ENCODE measurements around the gene TMEM178A.
"Not testable (repeated sequence)": the region's sequence is repeated elsewhere in the genome, so short reads cannot be mapped to it uniquely, and the experiment has no call there.

TMEM178A gene

DNA sequence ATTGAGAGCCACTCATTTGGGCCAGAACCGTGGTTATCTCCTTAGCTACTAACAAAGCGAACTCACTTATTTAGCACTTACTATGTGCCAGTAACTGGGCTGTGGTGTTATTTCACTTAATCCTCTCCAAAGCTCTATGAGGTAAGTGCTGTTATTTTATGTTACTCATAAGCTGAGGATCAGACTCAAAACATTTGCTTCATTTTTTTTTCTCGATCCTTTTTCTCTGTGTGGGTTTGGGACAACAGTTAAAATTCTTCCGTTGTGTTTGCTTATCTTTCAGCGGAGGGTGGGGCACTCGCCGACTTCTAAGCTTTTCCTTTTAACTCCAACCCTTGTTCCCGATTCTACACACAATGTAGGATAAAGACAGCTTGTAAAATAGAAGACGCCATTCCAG is 52.8 kb downstream of the TMEM178A start:
- DNase-seq: no peak

DNA sequence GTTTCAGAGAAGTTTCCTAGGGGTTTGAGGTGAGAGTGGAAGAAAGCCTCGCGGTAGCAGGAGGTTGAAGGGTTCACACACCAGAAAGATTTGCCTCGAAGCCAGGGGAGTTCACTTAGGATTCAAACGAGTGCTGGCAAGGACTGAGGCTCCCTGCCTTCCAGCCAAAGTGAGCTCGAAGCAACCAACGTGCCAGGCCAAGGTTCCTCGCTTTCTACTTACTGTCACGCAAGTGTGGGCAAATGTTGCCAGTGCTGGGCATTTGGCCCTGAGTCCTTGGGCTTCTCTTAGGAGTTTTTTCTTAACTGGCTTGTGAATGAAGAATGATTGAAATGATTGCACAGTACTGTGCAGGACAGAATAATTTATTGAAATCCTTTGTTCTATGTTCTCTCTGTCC is 53.6 kb downstream of the TMEM178A start:
- no peak for DNase-seq

DNA sequence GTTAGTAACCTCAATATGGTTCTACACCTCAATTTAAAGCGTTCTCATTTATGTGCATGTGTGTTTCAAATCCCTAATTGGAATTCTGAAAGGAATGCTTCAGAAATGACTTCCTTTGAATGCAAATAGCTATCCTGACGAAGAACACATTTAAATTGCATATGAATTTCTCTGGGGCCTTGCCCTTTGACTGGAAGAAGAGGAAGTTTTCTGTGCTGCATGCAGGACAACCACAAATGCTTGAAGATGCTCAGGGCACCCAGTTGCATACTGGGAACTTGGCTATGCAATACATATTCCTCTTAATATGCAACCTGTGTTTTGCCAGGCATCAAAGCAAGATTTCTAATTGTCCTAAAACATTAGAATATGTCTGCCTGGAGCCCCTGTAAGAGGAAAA is 55.3 kb downstream of the TMEM178A start:
- no peak for DNase-seq

DNA sequence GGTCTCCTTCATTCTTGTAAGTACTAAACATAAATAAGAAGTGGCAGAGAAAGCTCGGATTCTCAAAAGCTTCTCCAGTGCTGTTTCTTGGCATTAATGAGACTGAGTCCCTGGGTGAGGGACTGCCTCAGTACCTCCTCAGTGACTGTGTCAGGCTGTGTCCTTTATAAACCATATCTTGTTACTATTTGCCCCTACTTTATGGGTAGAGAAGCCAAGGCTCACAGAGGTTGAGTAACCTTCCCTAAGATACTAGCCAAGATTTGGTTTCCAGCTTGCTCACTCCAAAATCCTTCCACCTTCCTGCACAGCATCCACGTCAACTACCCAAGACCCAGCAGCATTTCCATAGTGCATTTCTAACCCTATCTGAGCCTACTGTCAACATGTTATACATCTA is 57.8 kb downstream of the TMEM178A start:
- DNase-seq: no peak

DNA sequence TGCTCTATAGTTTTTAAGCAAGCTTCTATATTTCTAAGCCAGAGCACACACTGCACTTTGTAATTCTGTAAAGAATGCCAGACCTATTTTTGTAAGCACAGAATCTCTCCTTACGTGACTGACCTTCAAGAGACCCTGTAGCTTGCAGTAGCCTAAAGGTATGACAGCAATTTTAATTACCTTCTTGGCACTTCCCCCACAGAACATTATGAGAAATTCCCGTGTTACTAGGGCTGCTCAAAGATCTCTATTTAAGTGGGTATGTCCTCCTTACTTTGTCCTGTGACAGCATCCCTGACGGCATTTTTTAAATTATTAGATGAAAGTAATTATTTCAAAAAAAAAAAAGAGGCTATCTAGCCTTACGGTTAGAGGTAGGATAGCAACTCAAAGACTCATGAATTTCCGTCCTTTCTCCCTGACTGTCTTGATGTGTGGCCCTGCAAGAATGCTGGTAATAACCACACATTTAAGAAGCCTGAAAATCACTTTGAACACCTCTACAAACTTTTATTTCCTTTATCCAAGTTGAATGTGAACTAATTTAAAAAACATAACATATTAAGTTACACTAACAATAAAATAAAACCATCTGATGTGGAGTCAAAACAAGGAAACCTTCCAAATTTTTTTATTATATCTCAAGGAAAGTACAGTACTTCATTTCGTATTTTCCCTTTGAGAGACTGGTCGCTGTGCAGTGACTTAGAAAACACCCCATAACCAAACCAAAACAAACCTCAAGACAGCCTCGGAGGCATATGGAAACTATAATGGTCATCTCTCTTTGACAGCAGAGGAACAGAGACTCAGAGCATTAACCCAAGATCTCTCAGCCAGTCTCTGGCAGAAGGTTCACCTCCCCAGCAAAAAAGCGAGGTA is 58.5 kb downstream of the TMEM178A start:
- DNase-seq: no peak

DNA sequence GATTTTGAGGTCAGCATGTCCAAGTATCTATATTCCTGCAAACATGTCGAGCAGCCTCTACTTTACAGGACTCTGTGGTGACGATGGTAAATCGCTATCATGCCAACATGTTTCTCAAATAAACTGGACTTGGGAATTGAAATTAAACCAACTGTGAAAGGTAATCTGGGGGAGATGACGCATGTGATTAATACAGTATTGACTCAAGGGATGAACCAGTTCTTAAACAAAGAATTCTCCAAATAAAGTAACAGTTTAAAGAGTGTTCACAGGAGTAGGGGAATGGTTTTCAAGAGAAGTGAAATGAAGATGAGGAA is 59.1 kb downstream of the TMEM178A start:
- DNase-seq: no peak

DNA sequence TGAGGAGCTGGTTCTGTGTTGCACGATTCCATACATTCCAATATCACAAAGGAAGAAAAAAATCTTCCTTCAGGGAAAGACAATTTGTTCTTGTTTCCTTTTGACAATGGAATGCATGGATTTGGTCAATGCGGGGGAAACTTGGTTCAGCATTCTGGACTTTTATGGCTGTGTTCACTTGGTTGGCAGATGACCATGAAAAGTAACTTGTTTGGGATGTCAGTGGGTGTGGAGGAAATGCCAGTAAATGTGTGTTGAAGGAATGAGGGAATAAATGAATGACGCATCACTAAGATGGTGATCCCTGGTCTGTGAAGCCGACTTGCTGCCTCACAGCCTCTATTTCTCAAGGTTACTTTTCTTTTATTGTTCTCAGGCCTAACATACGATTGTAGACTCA is 59.7 kb downstream of the TMEM178A start:
- no peak for DNase-seq

DNA sequence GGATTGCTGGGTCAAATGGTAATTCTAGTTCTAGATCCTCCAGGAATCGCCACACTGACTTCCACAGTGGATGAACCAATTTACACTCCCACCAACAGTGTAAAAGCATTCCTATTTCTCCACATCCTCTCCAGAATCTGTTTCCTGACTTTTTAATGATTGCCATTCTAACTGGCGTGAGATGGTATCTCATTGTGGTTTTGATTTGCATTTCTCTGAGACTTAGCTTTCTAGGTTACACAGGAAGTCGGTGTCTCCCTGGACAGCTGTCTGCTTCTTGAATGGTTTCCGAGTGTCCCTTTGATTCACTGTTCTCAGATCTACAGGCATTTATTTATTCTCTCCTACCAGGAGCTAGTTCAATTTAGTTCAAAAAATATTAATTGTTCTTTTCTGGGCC is 62.4 kb downstream of the TMEM178A start:
- DNase-seq: not testable (repeated sequence)

DNA sequence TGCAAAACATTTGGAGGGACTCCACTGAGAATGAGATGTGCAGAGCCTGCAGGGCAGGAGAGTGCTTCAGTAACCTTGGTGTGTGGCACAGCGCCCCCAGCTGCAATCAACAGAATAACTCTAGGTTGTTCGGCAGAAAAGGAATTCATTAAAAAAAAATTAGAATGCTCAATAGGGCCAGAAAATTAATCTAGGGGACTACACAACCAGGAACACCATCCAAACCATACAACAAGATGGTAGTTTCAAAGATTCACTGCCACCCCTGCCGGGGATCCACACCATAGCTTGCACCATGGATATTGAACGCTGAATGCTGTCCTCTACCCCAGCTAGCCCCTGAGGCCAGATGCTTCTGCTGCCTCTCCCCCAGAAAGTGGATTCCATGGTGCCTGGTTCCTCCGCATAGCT is 63.2 kb downstream of the TMEM178A start:
- peak; percentile 46 to 48 for DNase-seq

DNA sequence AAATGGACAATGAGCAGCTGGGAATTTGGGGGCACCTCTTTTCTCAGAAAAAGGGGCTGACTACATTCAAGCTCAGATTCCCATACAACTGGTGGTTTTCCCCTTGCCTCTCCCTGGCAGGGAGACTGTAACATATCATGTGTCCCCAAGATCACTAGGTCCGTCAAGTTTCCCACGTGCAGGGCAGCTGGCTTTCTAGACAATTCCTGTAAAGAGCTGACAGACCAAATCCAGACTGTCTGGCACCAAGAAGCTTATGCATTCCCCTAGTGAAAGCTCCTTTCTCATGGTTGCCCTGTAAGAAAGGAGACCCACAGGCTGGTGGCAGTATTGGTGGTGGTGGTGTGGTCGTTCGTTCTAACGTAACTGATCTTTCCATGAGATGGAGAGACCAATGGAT is 64.6 kb downstream of the TMEM178A start:
- no peak for DNase-seq

DNA sequence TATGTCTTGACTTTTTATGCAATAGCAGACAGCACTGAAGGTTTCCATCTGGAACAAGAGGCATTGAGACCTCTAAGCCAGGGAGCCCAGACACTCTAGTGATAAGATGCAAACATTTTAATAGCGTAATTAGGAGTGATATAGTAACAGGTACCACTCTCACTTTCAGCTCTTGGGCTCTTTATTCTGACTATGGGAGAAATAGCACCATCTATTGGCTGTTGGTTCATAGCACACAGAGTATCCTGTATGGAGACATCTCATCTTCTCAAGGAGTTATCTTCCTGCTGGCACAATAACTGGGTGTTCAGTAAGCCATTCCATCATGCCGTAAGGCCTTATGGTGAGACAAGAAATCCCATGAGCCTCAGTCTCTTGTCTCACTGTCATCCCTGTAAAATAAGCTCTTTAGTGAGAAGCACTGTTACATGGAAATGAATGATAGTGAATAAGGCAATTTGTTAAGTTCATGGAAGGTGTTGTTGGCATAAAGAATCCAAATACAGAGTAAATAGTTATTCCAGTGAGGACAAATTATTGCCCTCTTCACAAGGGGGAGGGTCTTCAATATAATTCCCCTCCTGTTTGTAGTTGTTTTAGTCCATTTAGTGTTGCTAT is 65.1 kb downstream of the TMEM178A start:
- no peak for DNase-seq

DNA sequence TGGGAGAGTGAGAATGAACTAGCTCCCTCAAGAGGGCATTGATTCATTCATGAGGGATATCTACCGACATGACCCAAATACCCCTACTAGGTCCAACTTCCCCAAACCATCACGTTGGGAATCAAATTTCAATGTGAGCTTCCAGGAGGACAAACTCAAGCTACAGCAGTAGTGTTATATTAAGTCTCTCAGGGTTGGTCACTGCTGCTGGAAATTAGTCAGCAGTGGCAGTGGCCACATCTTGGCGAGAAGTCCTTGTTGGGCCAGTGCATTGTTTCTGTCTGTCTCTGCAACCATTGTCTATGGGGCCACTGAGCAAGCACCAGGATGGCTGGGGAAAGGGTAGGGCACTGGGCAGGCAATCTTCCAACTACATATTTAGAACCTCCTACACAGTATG is 65.8 kb downstream of the TMEM178A start:
- no peak for DNase-seq

DNA sequence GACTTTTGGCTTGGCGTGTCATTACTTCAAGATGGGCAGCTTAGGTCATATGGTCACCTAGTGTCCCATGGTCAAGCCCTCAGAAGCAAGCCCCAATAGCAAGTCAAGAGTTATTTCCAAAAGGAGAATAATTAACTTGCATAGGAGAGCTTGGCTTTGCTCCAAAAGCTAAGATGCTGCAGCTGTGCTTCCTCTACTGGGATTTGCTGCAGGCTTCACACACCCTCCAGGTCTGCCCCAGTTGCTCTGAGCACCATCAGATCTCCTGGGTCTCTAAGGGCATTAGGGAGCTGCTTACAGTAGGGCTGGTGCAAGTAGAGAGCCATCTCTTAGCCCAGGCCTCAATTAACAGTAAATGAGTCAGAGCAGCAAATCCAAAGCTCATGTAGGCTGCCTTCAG is 66.8 kb downstream of the TMEM178A start:
- DNase-seq: no peak

DNA sequence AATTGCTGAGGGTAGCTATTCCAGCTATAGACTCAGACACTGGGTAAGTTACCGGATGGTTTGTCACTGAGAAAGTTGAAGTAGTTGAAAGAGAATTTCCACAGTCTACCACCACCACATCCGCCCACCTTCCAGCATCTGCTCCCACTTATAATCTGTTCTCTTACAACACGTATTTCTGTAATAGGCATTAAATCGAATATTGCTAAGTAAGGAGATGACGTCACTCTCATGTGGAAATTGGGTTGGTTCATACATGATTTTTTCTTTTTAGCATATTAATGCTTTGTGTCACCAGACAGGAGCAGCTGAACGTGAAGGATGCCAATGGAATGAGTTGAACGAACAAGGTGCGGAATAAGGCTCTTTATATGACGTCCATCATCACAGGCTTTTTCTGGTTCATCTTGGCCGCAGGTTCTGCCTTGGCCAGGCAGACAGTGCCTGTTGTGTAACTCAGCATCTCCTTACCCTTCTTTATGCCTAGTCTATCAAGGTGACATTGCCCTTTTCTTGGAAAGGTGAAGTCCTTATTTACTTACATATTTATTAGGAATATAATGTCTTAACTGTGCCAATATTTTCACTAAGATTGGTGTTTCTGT is 67.5 kb downstream of the TMEM178A start:
- DNase-seq: no peak

DNA sequence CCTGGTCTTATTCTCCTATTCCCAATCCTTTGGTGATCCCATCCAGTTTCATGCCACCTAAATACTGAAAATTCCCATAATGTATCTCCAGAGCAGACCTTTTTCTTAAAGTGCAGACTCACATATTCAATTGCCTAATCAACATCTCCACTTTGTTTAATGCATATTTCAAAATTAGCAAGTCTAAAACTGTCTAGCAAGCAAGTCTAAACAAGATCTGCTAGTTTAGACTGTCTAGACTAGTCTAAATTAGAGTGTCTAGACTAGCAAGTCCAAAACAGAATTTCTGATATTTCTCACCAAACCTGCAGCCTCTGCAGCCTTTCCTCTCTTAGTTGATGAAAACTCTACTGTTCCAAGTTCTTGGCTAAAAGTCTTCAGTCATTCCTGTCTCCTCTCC is 68.7 kb downstream of the TMEM178A start:
- DNase-seq: no peak

DNA sequence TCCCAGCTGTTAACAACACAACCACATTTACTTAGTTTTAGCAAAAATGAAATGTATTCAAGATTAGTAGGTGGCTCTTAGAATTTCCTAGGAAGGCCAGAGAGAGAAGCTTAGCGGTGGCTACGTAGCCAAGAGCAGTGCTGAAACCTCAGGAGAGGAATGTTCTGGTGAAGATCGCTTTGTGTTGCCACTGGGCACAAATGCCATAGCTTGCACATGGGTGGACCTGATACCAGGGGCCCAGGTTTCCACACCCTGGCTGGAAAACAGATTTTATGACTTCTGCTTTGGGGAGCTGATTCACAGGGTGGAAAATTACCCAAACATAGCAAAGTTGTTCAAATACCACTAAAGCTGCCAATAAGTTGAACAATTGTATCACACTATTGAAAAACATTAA is 69.9 kb downstream of the TMEM178A start:
- DNase-seq: no peak

DNA sequence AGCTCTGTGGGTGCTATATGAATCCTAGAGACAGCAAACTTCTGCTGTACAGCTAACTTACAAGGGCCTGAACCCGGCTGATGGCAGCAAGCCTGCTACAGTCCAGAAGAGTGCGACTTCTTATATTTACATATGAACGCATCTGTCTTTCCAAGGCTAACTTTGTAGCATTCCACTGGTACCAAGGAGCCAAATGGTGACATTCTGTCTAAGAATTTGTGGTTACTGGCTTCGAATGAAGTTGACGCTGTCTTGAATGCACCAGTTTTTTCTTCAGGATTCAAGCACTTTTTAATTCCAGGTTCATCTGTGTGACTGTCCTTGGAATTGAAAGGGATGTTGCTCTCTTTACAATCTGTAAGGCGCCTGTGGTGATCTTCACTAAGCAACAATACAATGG is 70.9 kb downstream of the TMEM178A start:
- no peak for DNase-seq

DNA sequence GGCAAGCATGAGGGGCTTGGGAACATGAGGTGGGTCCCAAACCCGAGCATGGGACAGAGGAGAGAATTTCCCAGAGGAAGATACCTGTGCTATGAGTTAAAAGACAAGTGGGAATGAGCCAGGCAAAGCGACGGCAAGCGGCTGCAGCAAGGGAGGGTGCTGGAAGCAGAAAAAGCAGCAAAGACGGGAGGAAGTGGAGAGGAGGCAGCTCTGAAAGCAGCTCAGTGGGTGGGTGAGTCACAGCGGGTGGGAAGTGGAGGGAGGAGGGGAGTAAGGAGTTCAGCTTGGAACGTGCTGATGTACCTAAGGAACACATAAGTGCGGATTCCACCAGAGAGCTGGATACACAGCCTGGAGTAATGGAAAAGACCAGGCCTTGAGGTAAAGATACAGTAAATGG is 71.9 kb downstream of the TMEM178A start:
- DNase-seq: no peak

DNA sequence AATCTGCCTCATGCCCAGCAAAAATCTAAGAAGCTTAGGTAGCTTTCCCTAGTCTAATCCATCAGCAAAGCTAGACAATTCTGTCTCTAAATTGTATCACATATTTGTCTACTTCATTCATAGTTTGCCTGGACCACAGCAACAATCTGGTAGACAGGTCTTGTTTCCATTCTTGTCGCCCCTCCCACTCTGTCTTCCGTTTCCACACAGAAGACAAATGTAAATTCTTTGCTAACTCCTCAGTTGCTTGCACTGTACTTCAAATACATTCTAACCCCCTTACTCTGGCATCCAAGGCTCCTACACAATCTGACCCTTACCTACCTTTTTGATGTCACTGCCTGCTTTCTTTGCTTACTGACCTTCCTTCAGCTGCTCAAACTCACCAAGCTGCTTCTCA is 73.2 kb downstream of the TMEM178A start:
- no peak for DNase-seq

DNA sequence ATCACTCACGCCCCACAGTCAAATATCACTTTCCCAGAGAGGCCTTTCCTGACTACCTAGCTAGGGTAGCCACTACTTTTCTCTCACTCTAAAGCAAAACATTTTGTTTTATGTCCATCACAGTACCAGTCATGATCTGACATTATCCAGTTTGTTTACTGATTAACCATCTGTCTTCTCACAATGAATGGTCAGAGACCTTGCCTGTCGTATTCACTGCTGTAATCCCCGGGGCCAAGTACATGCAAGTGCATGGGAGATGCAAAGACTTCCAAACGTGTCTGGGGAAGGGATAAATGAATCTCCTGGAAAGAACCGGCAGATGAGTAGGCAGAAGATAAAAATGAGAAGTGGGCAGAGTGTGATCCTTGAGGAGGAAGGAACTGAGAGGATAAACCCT is 73.7 kb downstream of the TMEM178A start:
- DNase-seq: no peak

DNA sequence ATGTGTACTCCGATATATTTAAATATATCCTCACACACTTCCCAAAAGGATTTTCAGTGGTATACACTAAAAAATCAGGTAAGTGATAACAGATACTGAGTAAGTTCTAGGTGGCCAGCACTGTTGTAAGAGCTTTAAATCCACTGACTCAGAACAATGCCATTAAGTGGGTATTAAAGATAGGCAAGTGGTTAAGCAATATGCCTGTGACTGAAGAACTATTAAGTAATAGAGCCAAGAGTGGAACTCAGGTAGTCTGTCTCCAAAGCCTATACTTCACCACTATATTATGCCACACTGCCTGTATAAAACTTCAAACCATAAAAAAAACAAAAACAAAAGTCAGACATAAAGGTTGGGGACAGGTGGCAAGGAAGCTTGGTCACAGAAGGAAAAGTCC is 76.2 kb downstream of the TMEM178A start:
- DNase-seq: no peak

DNA sequence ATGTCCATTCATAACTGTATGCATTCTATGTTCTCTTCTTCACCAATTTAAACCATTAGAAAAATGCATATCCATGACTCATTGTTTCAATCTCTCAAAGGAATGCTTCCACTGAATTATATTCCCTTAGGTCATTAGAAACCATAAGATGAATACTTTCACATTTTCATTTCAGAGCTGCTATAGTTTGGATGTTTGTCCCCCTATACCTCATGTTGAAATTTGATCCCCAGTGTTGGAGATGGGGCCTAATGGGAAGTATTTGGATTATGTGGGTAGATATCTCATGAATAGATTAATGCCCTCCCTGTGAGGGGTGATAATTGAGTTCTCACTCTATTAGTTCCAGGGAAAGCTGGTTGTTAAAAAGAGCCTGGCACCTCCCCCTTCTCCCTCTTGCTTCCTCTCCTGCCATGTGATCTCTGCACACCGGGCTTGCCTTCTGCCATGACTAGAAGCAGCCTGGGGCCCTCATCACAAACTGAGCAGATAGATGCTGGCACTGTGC is 77.6 kb downstream of the TMEM178A start:
- no peak for DNase-seq

DNA sequence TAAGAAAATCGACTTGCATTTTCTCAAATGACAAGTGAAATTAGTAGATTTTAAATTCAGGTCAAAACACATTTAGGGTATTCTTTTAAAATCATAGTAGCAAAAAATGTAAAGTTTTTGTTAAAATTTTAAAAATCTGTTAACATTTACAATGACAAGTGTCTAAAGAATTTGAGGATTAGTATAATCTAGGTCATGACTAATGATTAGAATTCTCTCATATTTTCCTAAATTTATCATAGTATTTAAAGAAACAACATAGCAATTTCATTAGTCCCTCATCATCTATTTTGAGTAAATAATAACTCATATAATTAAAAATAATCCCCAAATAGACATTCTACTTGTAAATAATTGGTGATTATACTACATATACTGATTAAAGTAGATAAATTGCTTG is 89.7 kb downstream of the TMEM178A start:
- DNase-seq: no peak

DNA sequence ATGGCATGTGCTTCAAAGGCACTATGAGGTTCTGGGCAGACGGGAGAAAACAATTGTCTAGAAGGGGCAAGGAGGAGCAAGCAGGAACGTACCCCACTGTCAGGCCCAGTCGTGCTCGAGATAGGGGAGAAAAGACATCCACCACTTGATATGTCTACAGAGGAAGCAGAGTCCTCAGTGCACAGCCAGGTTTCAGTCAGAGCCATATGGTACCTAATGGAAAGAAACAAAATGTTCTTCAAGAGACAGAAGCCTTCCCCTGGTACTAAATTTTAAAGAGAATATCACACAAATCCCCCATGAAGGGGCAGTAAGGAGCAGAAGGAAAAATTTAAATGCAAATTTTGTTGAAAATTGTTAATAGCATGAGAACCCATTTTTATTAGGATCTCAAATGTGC is 91.4 kb downstream of the TMEM178A start:
- no peak for DNase-seq

Data from activated CD4-positive, alpha-beta T cell treated with anti-CD3 and anti-CD28 coated beads, Interleukin-2, amount 50 U/mL, for 48 hours (primary cell).